B cell (primary cell): ENCODE data around the gene CDK5RAP3. TPM values are rescaled to one million over a fixed set of nuclear protein-coding genes. Genes with fewer than 3 reads are reported as not detected.

Experiments used
- ATAC-seq: fragments of 200-7000 bp; cut with Tn5 transposase; one replicate; pipeline ENCODE4 v1.10.0; 2021; ENCODE audit warnings: low read depth, mild to moderate bottlenecking, moderate number of reproducible peaks, moderate library complexity
- CTCF ChIA-PET: fragments of 350-600 bp; sonication (Branson Sonifier 250); formaldehyde crosslinking; loops from one replicate; lab custom pipeline; 2021; ENCODE audit warnings: antibody characterized with exemption, inconsistent platforms; lab: Charles Lee
- POLR2A ChIA-PET: fragments of 350-600 bp; sonication (Branson Sonifier 250); formaldehyde crosslinking; loops from one replicate; lab custom pipeline; 2021; ENCODE audit warnings: antibody characterized with exemption; lab: Charles Lee
- DNase-seq: peaks from one replicate; pipeline ENCODE4 v3.0.0; 2013
- H2AFZ ChIP-seq: 2 replicates; pipeline ENCODE4 v1.6.1; 2012; ENCODE audit warnings: mild to moderate bottlenecking, low read depth, low read length; ENCODE audit not compliant: insufficient read depth, poor library complexity, severe bottlenecking
- H3K27ac ChIP-seq, 2 donors: 1 replicate in 1 of 2; 2 replicates in 1 of 2; pipeline ENCODE4 v1.5.1; 2012 to 2013; ENCODE audit warnings: low read length in 2 of 2, mild to moderate bottlenecking in 2 of 2, moderate library complexity in 1 of 2
- H3K27me3 ChIP-seq, 4 experiments: fragments of 200-600 bp in 1 of 4; sonication (generic) in 1 of 4; replicated peaks in 1 of 4; 1 replicate in 2 of 4; 2 replicates in 2 of 4; pipeline versions ENCODE4 v1.6.1 to v1.7.0; 2013 to 2016; ENCODE audit warnings: low read length in 3 of 4, mild to moderate bottlenecking in 2 of 4, mixed read lengths in 1 of 4, moderate library complexity in 1 of 4; ENCODE audit not compliant: insufficient read depth in 4 of 4, control insufficient read depth in 3 of 4; ENCODE audit errors: control extremely low read depth in 1 of 4
- H3K36me3 ChIP-seq, 2 experiments: replicated peaks in 1 of 2; 1 replicate in 1 of 2; 2 replicates in 1 of 2; pipeline versions ENCODE4 v1.6.1 to v1.7.1; 2013; ENCODE audit warnings: low read length in 1 of 2; ENCODE audit not compliant: insufficient read depth in 2 of 2, control insufficient read depth in 1 of 2; ENCODE audit errors: control extremely low read depth in 1 of 2, extremely low read depth in 1 of 2
- H3K4me1 ChIP-seq, 2 donors: fragments of 200-600 bp in 1 of 2; sonication (generic) in 1 of 2; 1 replicate in 1 of 2; 2 replicates in 1 of 2; pipeline versions ENCODE4 v1.5.1 to v1.6.1; 2013 to 2017; ENCODE audit warnings: low read length in 2 of 2; ENCODE audit not compliant: control insufficient read depth in 2 of 2, insufficient read depth in 2 of 2
- H3K4me2 ChIP-seq: replicated peaks from 2 replicates; pipeline ENCODE3; 2012; ENCODE audit warnings: mild to moderate bottlenecking, low read depth, low read length; ENCODE audit not compliant: poor library complexity, severe bottlenecking
- H3K4me3 ChIP-seq, 5 experiments: fragments of 200-600 bp in 1 of 5; sonication (generic) in 1 of 5; 1 replicate in 3 of 5; 2 replicates in 2 of 5; pipeline versions ENCODE4 v1.5.1 to v1.7.0; 2011 to 2016; ENCODE audit warnings: low read length in 4 of 5, mild to moderate bottlenecking in 4 of 5, low read depth in 2 of 5, control low read depth in 1 of 5, moderate library complexity in 1 of 5; ENCODE audit not compliant: insufficient read depth in 1 of 5; ENCODE audit errors: control extremely low read depth in 1 of 5, extremely low read depth in 1 of 5
- H3K79me2 ChIP-seq: fragments of 200-600 bp; sonication (generic); one replicate; pipeline ENCODE4 v1.6.0; 2016; ENCODE audit warnings: low read length; ENCODE audit not compliant: control insufficient read depth, insufficient read depth
- H3K9ac ChIP-seq: fragments of 200-600 bp; sonication (generic); 2 replicates; pipeline ENCODE4 v1.6.1; 2017; ENCODE audit warnings: mild to moderate bottlenecking, low read length, moderate library complexity
- H3K9me3 ChIP-seq, 3 donors: one replicate each; pipeline versions ENCODE4 v1.6.1 to v1.7.1; 2013; ENCODE audit warnings: low read length in 2 of 3; ENCODE audit not compliant: control insufficient read depth in 2 of 3, insufficient read depth in 1 of 3; ENCODE audit errors: control extremely low read depth in 1 of 3
- H4K20me1 ChIP-seq: 2 replicates; pipeline ENCODE4 v1.6.0; 2012; ENCODE audit warnings: mild to moderate bottlenecking, low read length; ENCODE audit not compliant: insufficient read depth, control insufficient read depth, poor library complexity, severe bottlenecking
- H3K27ac Mint-ChIP-seq: one replicate; pipeline ENCODE4 v1.8.0; 2021; ENCODE audit warnings: mixed read lengths
- H3K27me3 Mint-ChIP-seq: one replicate; pipeline ENCODE4 v1.8.0; 2021; ENCODE audit warnings: mixed read lengths
- H3K4me1 Mint-ChIP-seq: one replicate; pipeline ENCODE4 v1.8.0; 2021; ENCODE audit warnings: mixed read lengths
- H3K4me3 Mint-ChIP-seq: one replicate; pipeline ENCODE4 v1.8.0; 2021; ENCODE audit warnings: mixed read lengths
- H3K9me3 Mint-ChIP-seq: one replicate; pipeline ENCODE4 v1.8.0; 2022; ENCODE audit warnings: mixed read lengths; ENCODE audit not compliant: insufficient read depth
- EZH2 ChIP-seq: IDR thresholded peaks from 2 replicates; pipeline ENCODE4 v1.6.1; 2012; ENCODE audit warnings: borderline replicate concordance, low read depth, mild to moderate bottlenecking, moderate library complexity, low read length; ENCODE audit not compliant: insufficient read depth, poor library complexity, severe bottlenecking
- WGBS: methylation state at CpG from one replicate; pipeline ENCODE4 v1.1.5; 2013; ENCODE audit warnings: missing lambda C conversion rate; ENCODE audit not compliant: insufficient coverage; 5-methylcytosine and 5-hydroxymethylcytosine counted together
- intact Hi-C: fragments of 100-400 bp; cut with micrococcal nuclease; formaldehyde crosslinking; loops from one replicate; pipeline ENCODE4 v1.10.0; 2022
- polyA plus RNA-seq: library from polyadenylated mRNA; depleted of rRNA; stranded (reverse); fragments of >200 nt; gene quantifications from 2 replicates; pipeline ENCODE4 v1.2.3, GENCODE V29; 2012
- total RNA-seq, 2 donors: library from RNA; stranded (reverse); fragments of 120-200 nt in 1 of 2; gene quantifications; 1 replicate in 1 of 2; 2 replicates in 1 of 2; pipeline versions ENCODE4 v1.2.3 to v1.2.4, GENCODE V29; 2013 to 2022
- TF ChIP-seq, protein P1 (sequence below): fragments of 200-600 bp; IDR thresholded peaks from one replicate; pipeline ENCODE4 v1.8.0; 2022; ENCODE audit warnings: antibody characterized with exemption, mild to moderate bottlenecking

The CDK5RAP3 gene
- total and polyA plus RNA-seq, 2 donors (not counting 1 experiment from before 2014, with no cell fraction given), result 417 to 728 TPM

DNA sequence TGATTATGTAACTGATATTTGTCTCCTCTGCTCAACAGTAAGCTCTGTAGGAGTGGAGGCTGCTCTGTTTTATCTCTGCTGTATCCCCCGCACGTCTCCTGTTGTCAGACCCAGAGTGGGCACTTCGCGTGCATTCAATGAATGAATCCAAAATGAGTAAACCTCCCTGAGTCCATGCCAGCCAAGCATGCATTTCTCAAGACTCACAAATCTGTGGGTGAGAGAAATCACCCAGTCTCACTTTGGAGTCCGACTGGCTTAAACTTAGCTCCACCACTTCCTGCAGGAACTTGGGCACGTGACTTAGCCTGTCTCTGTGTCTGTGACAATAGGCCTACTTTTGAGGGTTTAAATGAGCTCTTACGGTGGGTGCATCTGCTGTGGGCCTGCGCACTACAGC lies 25.8 kb upstream of the CDK5RAP3 start:
- Mint-ChIP-seq H3K27ac (no peak overlapping the region), H3K4me3 (no peak overlapping the region), H3K9me3 (no peaks in the 10 kb centered on the region), H3K4me1 (peaks cover 48% of the 10 kb centered on the region), H3K27me3 (no peaks in the 10 kb centered on the region)
- no peak overlapping the region for H3K4me3 ChIP-seq
- H3K27ac ChIP-seq, result no peak overlapping the region
- H3K4me1 ChIP-seq, result peaks cover 25 to 39% of the 10 kb centered on the region in 2 donors
- peaks cover 7% of the 10 kb centered on the region for H3K79me2 ChIP-seq
- H3K9ac ChIP-seq, result no peak overlapping the region
- TF ChIP-seq, protein P1, sequence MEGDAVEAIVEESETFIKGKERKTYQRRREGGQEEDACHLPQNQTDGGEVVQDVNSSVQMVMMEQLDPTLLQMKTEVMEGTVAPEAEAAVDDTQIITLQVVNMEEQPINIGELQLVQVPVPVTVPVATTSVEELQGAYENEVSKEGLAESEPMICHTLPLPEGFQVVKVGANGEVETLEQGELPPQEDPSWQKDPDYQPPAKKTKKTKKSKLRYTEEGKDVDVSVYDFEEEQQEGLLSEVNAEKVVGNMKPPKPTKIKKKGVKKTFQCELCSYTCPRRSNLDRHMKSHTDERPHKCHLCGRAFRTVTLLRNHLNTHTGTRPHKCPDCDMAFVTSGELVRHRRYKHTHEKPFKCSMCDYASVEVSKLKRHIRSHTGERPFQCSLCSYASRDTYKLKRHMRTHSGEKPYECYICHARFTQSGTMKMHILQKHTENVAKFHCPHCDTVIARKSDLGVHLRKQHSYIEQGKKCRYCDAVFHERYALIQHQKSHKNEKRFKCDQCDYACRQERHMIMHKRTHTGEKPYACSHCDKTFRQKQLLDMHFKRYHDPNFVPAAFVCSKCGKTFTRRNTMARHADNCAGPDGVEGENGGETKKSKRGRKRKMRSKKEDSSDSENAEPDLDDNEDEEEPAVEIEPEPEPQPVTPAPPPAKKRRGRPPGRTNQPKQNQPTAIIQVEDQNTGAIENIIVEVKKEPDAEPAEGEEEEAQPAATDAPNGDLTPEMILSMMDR, result no peak
- TF ChIP-seq EZH2, result no peak
- H2AFZ ChIP-seq, result no peak overlapping the region
- ChIA-PET CTCF (interaction anchor here (0.9 to 10.4 kb wide), 5 partner anchors 10 to 173 kb away, joined by 3 to 155 read pairs (median 4); partner anchors contain the start of gene CDK5RAP3), POLR2A (no interaction called here)
- ATAC-seq (no peak), DNase-seq (no peak)
- intact Hi-C loops, result no loop called here
- H3K4me2 ChIP-seq, result no peak overlapping the region
- no peaks in the 10 kb centered on the region for H3K9me3 ChIP-seq
- H4K20me1 ChIP-seq, result no peaks in the 10 kb centered on the region
- 84% methylated on average over 4 of the region's 8 CpGs for WGBS
- H3K36me3 ChIP-seq, result peaks cover 0 to 28% of the 10 kb centered on the region in 2 experiments
- H3K27me3 ChIP-seq, result no peaks in the 10 kb centered on the region

DNA sequence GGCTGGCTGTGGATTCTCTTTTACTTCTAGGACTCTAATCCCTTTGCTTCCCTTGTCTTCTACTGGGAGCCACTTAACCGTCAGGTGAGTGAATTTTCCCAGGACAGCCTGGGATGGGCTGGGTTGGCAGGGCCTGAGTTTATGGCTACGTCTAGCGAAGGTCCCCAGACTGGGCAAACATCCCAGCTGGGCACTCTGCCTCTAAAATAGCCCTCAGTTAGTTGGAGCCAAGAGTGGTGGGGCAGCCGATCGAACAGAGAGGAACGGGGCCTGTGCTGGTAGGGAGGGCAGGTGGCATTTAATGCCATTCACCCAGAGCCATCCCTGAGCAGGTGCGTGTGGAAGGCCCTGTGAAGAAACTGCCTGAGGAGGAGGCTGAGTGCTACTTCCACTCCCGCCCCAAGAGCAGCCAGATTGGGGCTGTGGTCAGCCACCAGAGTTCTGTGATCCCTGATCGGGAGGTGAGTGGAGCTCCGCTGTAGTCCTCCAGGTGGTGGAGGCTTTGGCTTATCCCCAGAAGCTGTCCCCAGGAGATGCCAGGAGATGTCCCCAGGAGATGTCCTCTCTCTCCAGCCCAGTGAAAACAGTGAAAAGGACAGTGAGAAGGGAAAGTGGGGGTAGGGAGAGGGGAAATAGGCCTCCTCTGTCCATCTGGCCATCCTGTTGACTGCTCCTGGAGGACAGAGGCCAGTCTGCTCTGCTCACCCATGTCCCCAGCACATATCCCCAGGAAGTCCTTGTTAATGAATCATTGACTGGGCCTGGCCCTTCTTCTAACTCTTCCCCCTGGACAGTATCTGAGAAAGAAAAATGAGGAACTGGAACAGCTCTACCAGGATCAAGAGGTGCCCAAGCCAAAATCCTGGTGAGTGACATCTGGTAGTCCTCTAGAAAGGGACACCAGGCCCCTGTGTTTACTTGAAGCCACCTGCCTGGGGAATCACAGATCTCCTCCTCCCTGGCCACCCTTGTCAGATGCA lies 25.1 kb upstream of the CDK5RAP3 start:
- H3K9me3 ChIP-seq, result no peaks in the 10 kb centered on the region
- H3K9ac ChIP-seq, result no peak overlapping the region
- H3K36me3 ChIP-seq, result peaks cover 0 to 28% of the 10 kb centered on the region in 2 experiments
- WGBS, result 96% methylated on average over 10 of the region's 10 CpGs
- ATAC-seq (no peak), DNase-seq (no peak)
- no peak overlapping the region for H3K4me2 ChIP-seq
- ChIA-PET CTCF (interaction anchor here (0.6 to 10.4 kb wide), 13 partner anchors 9 to 803 kb away, joined by 3 to 155 read pairs (median 5); partner anchors contain the start of genes CDK5RAP3 and SCRN2), POLR2A (no interaction called here)
- no peaks in the 10 kb centered on the region for H3K27me3 ChIP-seq
- Mint-ChIP-seq H3K4me1 (peaks cover 45% of the 10 kb centered on the region), H3K27me3 (no peaks in the 10 kb centered on the region), H3K27ac (no peak overlapping the region), H3K9me3 (no peaks in the 10 kb centered on the region), H3K4me3 (no peak overlapping the region)
- H2AFZ ChIP-seq, result no peak overlapping the region
- H3K4me1 ChIP-seq, result peaks cover 24 to 36% of the 10 kb centered on the region in 2 donors
- no peak overlapping the region for H3K27ac ChIP-seq
- peaks cover 6% of the 10 kb centered on the region for H3K79me2 ChIP-seq
- TF ChIP-seq, protein P1, result no peak
- TF ChIP-seq EZH2, result no peak
- intact Hi-C loops, result no loop called here
- no peak overlapping the region for H3K4me3 ChIP-seq
- no peaks in the 10 kb centered on the region for H4K20me1 ChIP-seq
